HL-60 (cell line): ENCODE results near the gene PEX5.

Source experiments
- DNase-seq, 2 experiments: peaks; one replicate each; pipeline ENCODE4 v3.0.0-alpha.2; 2010 to 2020; ENCODE audit warnings: low read depth in 1 of 2, low spot score in 1 of 2
- H3K27ac ChIP-seq: fragments of 250-450 bp; sonication (Bioruptor Pico); replicated peaks from 2 replicates; pipeline ENCODE4 v1.5.1; 2020; ENCODE audit warnings: mild to moderate bottlenecking, moderate library complexity
- H3K27me3 ChIP-seq: fragments of 250-450 bp; sonication (Bioruptor Pico); 2 replicates; pipeline ENCODE4 v1.5.1; 2021; ENCODE audit warnings: mild to moderate bottlenecking, moderate library complexity; ENCODE audit not compliant: insufficient read depth, poor library complexity, severe bottlenecking
- H3K4me3 ChIP-seq: replicated peaks from 2 replicates; pipeline ENCODE4 v1.5.1; 2011; ENCODE audit warnings: mild to moderate bottlenecking, control low read depth, low read length; ENCODE audit not compliant: insufficient read depth
- CTCF ChIP-seq: IDR thresholded peaks from one replicate; pipeline ENCODE4 v1.5.1; 2011; ENCODE audit warnings: low read length, control low read depth, inconsistent platforms; ENCODE audit not compliant: insufficient read depth
- GABPA ChIP-seq: IDR thresholded peaks from 2 replicates; pipeline ENCODE4 v1.6.1; 2012; ENCODE audit warnings: low read depth
- POLR2AphosphoS5 ChIP-seq: IDR thresholded peaks from 2 replicates; pipeline ENCODE4 v1.6.1; 2012; ENCODE audit warnings: low read depth
- REST ChIP-seq: IDR thresholded peaks from 2 replicates; pipeline ENCODE4 v1.6.1; 2012; ENCODE audit warnings: low read depth; ENCODE audit not compliant: insufficient replicate concordance
- SPI1 ChIP-seq: IDR thresholded peaks from 2 replicates; pipeline ENCODE4 v1.6.1; 2012; ENCODE audit warnings: low read depth, mild to moderate bottlenecking, borderline replicate concordance

Gene PEX5

GRCh38 chr12:7207866-7208625 lies 18.6 kb downstream of the PEX5 start:
- no peak overlapping the region for H3K4me3 ChIP-seq
- H3K27me3 ChIP-seq, result no peaks in the 10 kb centered on the region
- DNase-seq, result no peak
- H3K27ac ChIP-seq, result no peak overlapping the region
- TF ChIP-seq REST (no peak), POLR2AphosphoS5 (no peak)

GRCh38 chr12:7209958-7210357 lies 20.5 kb downstream of the PEX5 start:
- Histone ChIP-seq H3K27ac (no peak overlapping the region), H3K4me3 (no peak overlapping the region), H3K27me3 (no peaks in the 10 kb centered on the region)
- TF ChIP-seq REST (no peak), CTCF (no peak), GABPA (no peak), POLR2AphosphoS5 (no peak), SPI1 (no peak)
- DNase-seq, result no peak

GRCh38 chr12:7210642-7211151 lies 21.2 kb downstream of the PEX5 start:
- Histone ChIP-seq H3K27me3 (no peaks in the 10 kb centered on the region), H3K27ac (no peak overlapping the region), H3K4me3 (no peak overlapping the region)
- no peak for TF ChIP-seq SPI1
- TF ChIP-seq REST, result no peak
- no peak for TF ChIP-seq CTCF
- no peak for TF ChIP-seq POLR2AphosphoS5
- no peak for TF ChIP-seq GABPA
- DNase-seq, result peak; percentile 20 to 36
